ENCODE data around the gene TUBGCP6.

The TUBGCP6 gene

GRCh38 chr22:50244420-50245213 is at the start of gene TUBGCP6:
Gene TUBGCP6 (minus strand): TSS chr22:50245023. CDS start chr22:50244459, 564 bp downstream.
- in situ Hi-C loops (cut with HindIII; ENCODE audit: low sequenced_read_pairs): no loop called here
- peak; percentile 92 for DNase-seq (ENCODE audit: low read depth, low spot score)
- no peak for TF ChIP-seq CTCF (IDR thresholded peaks at IDR 0.05; ENCODE audit: low read depth, low read length)
- peak within 1 kb of the TSS; percentile 98 for H3K4me3 ChIP-seq (ENCODE audit: low read depth, low read length)

GRCh38 chr22:50294319-50294656 is 49.5 kb upstream of the TUBGCP6 start:
- H3K4me3 ChIP-seq (ENCODE audit: low read depth, low read length): no peak overlapping the region
- no peak for TF ChIP-seq CTCF (IDR thresholded peaks at IDR 0.05; ENCODE audit: low read depth, low read length)
- no peak for DNase-seq (ENCODE audit: low read depth, low spot score)
- in situ Hi-C loops (cut with HindIII; ENCODE audit: low sequenced_read_pairs): no loop called here

GRCh38 chr22:50293441-50294318 is 48.9 kb upstream of the TUBGCP6 start:
- DNase-seq (ENCODE audit: low read depth, low spot score): peak; percentile 65
- in situ Hi-C loops (cut with HindIII; ENCODE audit: low sequenced_read_pairs): no loop called here
- TF ChIP-seq CTCF (IDR thresholded peaks at IDR 0.05; ENCODE audit: low read depth, low read length): no peak
- no peak overlapping the region for H3K4me3 ChIP-seq (ENCODE audit: low read depth, low read length)

- DNase-seq (ENCODE audit: low read depth, low spot score): no peak
- peak overlapping the region; percentile 13 for H3K4me3 ChIP-seq (ENCODE audit: low read depth, low read length)
- in situ Hi-C loops (cut with HindIII; ENCODE audit: low sequenced_read_pairs): no loop called here
- TF ChIP-seq CTCF (IDR thresholded peaks at IDR 0.05; ENCODE audit: low read depth, low read length): no peak
Observed at GRCh38 chr22:50292643-50293440, 48.0 kb upstream of the TUBGCP6 start.

- no peak for TF ChIP-seq CTCF (IDR thresholded peaks at IDR 0.05; ENCODE audit: low read depth, low read length)
- no peak for DNase-seq (ENCODE audit: low read depth, low spot score)
- no peak overlapping the region for H3K4me3 ChIP-seq (ENCODE audit: low read depth, low read length)
- in situ Hi-C loops (cut with HindIII; ENCODE audit: low sequenced_read_pairs): no loop called here
Observed at GRCh38 chr22:50289942-50290630, 45.3 kb upstream of the TUBGCP6 start.
